Hindlimb muscle (tissue), 1 donor: ENCODE data around the gene BMPR1B. TPM values are rescaled to one million over a fixed set of nuclear protein-coding genes. Genes with fewer than 3 reads are reported as not detected.
"Not testable (repeated sequence)": the region's sequence is repeated elsewhere in the genome, so short reads cannot be mapped to it uniquely, and the experiment has no call there.

Experiments used
- DNase-seq: peaks from one replicate; pipeline ENCODE4 v3.0.0-alpha.2; 2013
- polyA plus RNA-seq: library from polyadenylated mRNA; unstranded; fragments of 120-200 nt; gene quantifications from one replicate; pipeline ENCODE4 v1.2.1, GENCODE V29; 2013; ENCODE audit not compliant: insufficient read length

The BMPR1B gene
- polyA plus RNA-seq, 1 donor, result 13.2 TPM

- peak; percentile 48 for DNase-seq
These were observed 398.1 kb downstream of the BMPR1B start for GRCh38 chr4:95155759-95156451.

DNA sequence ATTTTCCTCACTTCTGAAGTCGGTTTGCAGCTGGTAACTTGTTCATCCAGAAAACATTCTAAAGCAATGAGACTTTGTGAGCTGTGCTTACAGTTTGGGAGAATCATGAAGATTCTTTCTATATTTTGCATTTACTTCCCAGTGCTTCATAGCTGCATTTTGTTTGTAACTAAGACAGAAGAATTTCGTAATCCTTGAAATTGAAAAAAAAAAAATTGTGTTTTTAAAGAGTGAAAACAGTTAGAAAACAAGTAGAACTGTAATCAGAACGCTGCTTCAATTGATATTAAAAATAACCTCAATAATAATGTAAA, 398.7 kb downstream of the BMPR1B start:
- DNase-seq, result no peak

- DNase-seq, result no peak
These were observed 399.8 kb downstream of the BMPR1B start for GRCh38 chr4:95157596-95157995.

DNA sequence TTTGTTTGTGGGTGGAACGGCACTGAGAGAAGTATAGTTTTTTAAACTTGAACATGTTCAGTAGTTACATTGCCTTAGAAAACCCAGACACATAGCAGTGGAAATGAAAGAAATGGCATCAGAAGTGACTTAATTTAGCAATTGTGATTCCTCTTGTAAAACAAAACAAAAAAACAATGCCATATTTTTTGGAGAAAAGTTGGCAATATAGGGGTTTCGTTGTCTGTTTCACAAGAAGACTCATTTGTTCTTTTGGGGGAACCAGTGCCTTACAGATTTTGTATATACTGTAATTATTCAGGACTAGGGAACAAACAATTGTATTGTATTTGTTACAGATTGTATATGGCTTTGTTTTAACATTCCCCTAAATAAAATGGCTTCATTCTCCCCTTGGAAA, 400.3 kb downstream of the BMPR1B start:
- no peak for DNase-seq

DNA sequence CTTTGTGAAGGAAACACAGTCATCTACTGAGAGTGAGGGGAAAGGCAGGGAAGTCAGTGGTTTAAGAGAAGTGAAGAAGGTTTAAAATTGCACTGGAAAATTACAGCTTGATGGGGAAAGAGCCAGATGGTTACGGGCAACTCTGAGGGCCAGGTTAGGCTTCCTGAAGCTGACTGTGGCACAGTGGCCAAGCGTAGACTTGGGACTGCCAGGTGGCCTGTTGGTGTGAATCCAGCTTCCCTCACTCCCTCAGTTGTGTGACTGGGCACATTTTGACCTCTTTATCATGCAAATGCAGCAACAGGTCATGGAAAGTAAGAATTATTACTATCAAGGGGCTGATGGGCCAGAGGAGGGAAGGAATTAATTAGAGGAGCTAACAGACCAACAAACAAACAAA, 400.9 kb downstream of the BMPR1B start:
- DNase-seq, result no peak

- no peak for DNase-seq
These were observed 401.6 kb downstream of the BMPR1B start for GRCh38 chr4:95159384-95159783.

DNA sequence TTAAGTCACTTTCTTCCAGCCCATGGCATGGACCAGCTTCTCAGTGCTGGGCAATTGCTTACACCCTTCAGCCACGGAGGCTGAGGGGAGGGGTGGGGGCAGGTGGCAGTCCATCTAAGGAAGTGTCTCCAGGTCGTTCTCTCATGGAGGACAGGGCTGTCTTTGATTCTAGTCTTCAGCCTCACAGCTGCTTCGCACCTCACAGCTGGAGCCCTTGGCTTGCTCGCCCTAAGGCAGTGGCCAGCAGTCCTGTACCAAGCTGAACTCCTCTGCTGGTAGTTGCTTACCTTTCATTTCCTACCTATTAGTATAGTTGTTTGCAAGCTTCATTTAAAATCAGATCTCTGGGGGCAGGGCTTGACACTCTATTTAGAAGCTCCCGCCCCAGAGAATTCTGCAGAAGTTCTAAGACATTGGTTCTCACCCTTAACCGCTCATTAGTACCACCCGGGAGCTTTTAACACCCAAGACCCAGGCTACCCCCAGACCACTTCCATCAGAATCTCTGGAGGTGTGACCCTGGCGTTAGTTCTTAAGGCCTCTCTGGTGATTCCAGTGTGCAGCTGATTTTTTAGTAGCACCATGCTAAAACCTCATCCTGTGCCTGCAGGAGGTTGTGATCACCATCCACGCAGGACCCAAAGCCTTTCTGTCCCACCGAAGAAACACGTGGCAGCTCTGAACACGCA, 404.2 kb downstream of the BMPR1B start:
- DNase-seq, result no peak

DNA sequence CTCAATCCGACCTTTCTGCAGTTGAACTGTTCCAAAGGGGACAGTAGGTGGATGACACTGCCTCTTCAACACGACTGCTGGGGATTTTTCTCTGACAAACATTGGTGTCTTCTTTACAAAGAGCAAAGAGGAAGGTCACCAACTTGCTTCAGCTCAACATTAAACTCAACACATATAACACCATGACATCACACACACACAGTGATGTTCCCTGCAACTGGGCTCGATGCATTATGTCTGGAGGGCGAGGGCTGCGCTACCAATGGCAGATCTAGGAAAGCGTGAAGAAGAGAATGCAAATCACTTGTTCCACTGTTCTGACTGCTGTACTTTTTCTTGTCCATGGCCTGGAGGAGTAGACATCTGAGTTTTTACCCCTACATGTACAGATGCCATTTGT, 405.1 kb downstream of the BMPR1B start:
- no peak for DNase-seq

DNA sequence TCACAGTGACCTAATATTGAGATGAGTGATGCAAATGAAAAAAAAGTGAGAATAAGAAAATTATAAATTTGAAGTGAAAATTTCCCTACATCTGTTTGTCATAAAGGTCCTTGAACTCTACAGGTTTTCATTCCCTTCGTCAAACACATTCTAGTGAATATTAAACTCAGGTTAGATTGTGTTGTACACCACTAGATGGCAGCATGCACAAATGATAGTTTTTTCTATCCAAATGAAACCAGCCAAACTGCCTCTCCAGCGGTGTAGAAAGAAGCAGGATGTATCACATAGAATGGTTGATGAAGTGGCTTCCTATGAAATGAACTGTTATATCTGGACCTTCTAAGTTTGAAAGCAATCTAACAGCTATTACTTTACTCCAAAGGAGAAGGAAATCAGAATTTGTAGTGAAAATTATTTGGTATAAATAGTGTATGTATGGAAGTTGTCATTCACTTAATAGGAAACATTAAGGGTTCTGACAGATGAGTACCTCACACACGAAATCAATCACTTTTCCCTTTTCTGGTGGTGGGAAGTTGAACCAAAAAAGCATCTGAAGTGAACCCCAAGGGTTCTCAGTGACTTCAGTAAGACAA, 408.3 kb downstream of the BMPR1B start:
- peak; percentile 58 for DNase-seq

GRCh38 chr4:95167805-95168204, 410.1 kb downstream of the BMPR1B start:
- DNase-seq, result no peak

DNA sequence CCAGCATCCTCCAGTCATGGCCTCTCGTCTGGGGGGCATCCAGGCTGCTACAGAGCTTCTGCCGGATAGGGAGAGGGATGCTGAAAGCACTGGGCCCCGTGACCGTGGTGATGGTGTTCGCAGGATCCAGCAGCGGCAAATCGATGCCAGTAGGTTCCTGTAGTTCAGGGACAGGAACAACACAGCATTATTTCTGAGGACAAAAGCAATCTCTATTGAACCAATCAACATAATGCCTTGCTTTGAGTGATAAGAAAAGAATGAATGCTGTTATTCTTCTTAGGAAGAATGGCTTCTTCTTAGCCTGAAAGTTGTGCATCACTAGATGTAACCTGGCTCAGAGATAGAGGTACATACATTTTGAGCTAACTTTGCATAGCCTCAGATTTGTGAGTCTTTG, 412.4 kb downstream of the BMPR1B start:
- no peak for DNase-seq

GRCh38 chr4:95171377-95171776, 413.6 kb downstream of the BMPR1B start:
- DNase-seq, result not testable (repeated sequence)

GRCh38 chr4:95178938-95179337, 421.2 kb downstream of the BMPR1B start:
- DNase-seq, result no peak

DNA sequence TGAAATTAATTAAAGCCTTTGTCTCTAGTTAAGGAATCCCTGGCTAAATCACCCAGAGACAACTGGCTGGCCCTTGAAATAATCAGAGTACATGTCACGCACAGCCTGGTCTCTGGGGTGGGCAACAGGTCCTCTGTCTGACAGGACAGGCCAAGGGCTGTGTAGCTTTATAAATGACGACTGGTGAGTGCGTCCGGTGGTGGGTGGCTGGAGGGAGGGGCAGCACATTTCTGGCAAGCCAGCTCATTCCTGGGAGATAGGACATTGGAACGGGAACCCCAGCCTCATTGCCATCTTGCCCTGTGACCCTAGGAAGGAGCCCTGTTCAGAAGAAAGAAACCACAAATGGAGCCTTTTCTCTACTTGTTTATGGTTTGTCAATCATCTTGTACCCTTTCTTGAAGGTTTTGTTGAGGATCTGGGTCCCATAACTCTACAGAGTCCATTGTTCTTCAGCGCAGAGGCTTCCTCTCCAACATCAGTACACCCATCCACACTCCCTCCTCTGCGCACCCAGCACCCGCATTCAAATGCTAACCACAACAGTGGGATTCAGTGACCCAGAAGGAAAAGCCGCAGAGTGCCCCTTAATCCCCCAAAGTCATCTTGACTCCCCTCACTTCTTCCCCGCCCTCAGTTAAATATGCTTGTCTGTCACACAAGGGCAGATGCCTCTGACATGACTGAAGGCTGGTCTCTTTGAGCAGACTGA, 422.9 kb downstream of the BMPR1B start:
- no peak for DNase-seq

GRCh38 chr4:95181243-95181995, 423.7 kb downstream of the BMPR1B start:
- no peak for DNase-seq

DNA sequence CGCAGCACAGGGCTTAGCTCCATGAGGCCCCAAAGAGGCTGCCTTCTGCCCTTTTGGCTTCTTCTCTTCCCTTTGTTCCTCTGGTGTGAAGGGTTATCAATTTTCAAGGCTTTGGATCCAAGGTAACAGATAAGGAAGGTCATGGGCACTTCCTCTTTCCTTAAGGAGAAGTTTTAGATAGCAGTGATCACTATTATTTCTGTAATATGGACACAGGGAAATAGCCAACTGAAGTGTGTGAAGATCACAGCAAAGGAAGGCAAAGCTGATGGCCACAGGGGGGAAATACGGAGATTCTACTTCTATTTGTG, 424.2 kb downstream of the BMPR1B start:
- no peak for DNase-seq

GRCh38 chr4:95183656-95184408, 426.1 kb downstream of the BMPR1B start:
- DNase-seq, result no peak

- no peak for DNase-seq
These were observed 428.9 kb downstream of the BMPR1B start for GRCh38 chr4:95186666-95187065.

- DNase-seq, result no peak
These were observed 431.1 kb downstream of the BMPR1B start for GRCh38 chr4:95188701-95189370.

- peak; percentile 4 for DNase-seq
These were observed 433.1 kb downstream of the BMPR1B start for GRCh38 chr4:95190751-95191436.

DNA sequence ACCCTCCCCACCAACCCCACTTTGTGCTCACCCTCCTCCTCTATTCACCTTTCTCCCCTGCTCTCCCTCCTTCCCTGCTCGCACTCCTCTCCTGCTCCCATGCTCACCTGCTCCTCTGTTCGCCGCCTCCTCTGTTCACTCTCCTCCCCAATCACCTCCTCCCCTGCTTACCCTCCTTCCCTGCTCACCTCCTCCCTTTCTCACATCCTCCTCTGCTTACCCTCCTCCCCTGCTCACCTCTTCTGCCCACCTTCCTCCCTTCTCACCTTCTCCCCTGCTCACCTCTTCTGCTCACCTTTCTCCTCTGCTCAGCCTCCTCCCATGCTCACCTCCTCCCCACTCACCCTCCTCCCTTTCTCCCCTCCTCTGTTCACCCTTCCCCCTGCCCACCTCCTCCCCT, 433.8 kb downstream of the BMPR1B start:
- no peak for DNase-seq
